Stimulated activated CD8-positive, alpha-beta memory T cell treated with anti-CD3 and anti-CD28 coated beads, Interleukin-12 subunit alpha, Interleukin-12 subunit beta, amount 100 ng/mL, for 24 hours (primary cell): Measurements from ENCODE around the gene WBP11.
A peak's percentile ranks its signal among the peaks of the same experiment; 100 is the strongest.
"Not testable (repeated sequence)": the region's sequence is repeated elsewhere in the genome, so short reads cannot be mapped to it uniquely, and the experiment has no call there.

Experiments used
- DNase-seq: peaks from one replicate; pipeline ENCODE4 v3.0.0-alpha.2; 2020; ENCODE audit errors: extremely low read depth

WBP11 gene

GRCh38 chr12:14771651-14772137 lies 31.6 kb downstream of the WBP11 start:
- no peak for DNase-seq

- DNase-seq, result peak; percentile 77
These were observed 32.5 kb downstream of the WBP11 start for GRCh38 chr12:14770496-14771461.

GRCh38 chr12:14769969-14770495 lies 33.2 kb downstream of the WBP11 start:
- DNase-seq, result peak; percentile 70

- no peak for DNase-seq
These were observed 33.8 kb downstream of the WBP11 start for GRCh38 chr12:14769466-14769968.

- no peak for DNase-seq
These were observed 34.4 kb downstream of the WBP11 start for GRCh38 chr12:14768823-14769405.

GRCh38 chr12:14767617-14768016 lies 35.7 kb downstream of the WBP11 start:
- DNase-seq, result no peak

- DNase-seq, result no peak
These were observed 36.5 kb downstream of the WBP11 start for GRCh38 chr12:14766649-14767215.

GRCh38 chr12:14766020-14766419 lies 37.3 kb downstream of the WBP11 start:
- DNase-seq, result not testable (repeated sequence)

GRCh38 chr12:14765398-14765797 lies 37.9 kb downstream of the WBP11 start:
- no peak for DNase-seq

GRCh38 chr12:14759711-14760280 lies 43.5 kb downstream of the WBP11 start:
- DNase-seq, result not testable (repeated sequence)

- DNase-seq, result no peak
These were observed 46.7 kb downstream of the WBP11 start for GRCh38 chr12:14756334-14757143.

- DNase-seq, result no peak
These were observed 51.3 kb downstream of the WBP11 start for GRCh38 chr12:14751986-14752385.

GRCh38 chr12:14743061-14743460 lies 60.2 kb downstream of the WBP11 start:
- DNase-seq, result no peak

GRCh38 chr12:14741942-14742341 lies 61.3 kb downstream of the WBP11 start:
- DNase-seq, result no peak

- DNase-seq, result no peak
These were observed 62.1 kb downstream of the WBP11 start for GRCh38 chr12:14741153-14741552.

GRCh38 chr12:14736441-14736840 lies 66.8 kb downstream of the WBP11 start:
- DNase-seq, result not testable (repeated sequence)
